OCI-LY7 (cell line): ENCODE results near the gene RCOR3. TPM values are rescaled to one million over a fixed set of nuclear protein-coding genes. Genes with fewer than 3 reads are reported as not detected.
A peak's percentile ranks its signal among the peaks of the same experiment; 100 is the strongest.
"Not testable (repeated sequence)": the region's sequence is repeated elsewhere in the genome, so short reads cannot be mapped to it uniquely, and the experiment has no call there.

Experiments used
- BruUV-seq: library from RNA; stranded (reverse); fragments of 400-500 nt; replicated peaks from 2 replicates; lab custom pipeline; 2021; lab: Mats Ljungman, UMichigan
- CTCF ChIA-PET: fragments of 300-600 bp; sonication (Branson Sonifier 250); formaldehyde crosslinking; loops from one replicate; lab custom pipeline; 2022; ENCODE audit warnings: antibody characterized with exemption; ENCODE audit not compliant: unreplicated experiment; lab: Charles Lee
- POLR2A ChIA-PET: fragments of 300-600 bp; sonication (Branson Sonifier 250); formaldehyde crosslinking; loops from one replicate; lab custom pipeline; 2022; ENCODE audit warnings: antibody characterized with exemption; lab: Charles Lee
- DNase-seq: peaks from one replicate; pipeline ENCODE4 v3.0.0-alpha.2; 2015; ENCODE audit warnings: low spot score
- H2AFZ ChIP-seq: fragments of 200-600 bp; sonication (generic), shearing (Covaris generic); 2 replicates; pipeline ENCODE4 v1.6.1; 2014; ENCODE audit warnings: mild to moderate bottlenecking, antibody characterized with exemption, low read length, moderate library complexity
- H3K27ac ChIP-seq: fragments of 200-600 bp; sonication (generic); 2 replicates; pipeline ENCODE4 v1.5.1; 2014; ENCODE audit warnings: mixed run types, low read depth, mild to moderate bottlenecking, moderate library complexity, low read length, inconsistent platforms; ENCODE audit not compliant: poor library complexity, severe bottlenecking
- H3K36me3 ChIP-seq: fragments of 200-600 bp; sonication (generic); 2 replicates; pipeline ENCODE4 v1.6.1; 2014; ENCODE audit warnings: mild to moderate bottlenecking, antibody characterized with exemption, low read length, moderate library complexity, mixed read lengths; ENCODE audit not compliant: insufficient read depth
- H3K4me1 ChIP-seq: fragments of 200-600 bp; sonication (generic); 2 replicates; pipeline ENCODE4 v1.5.1; 2014; ENCODE audit warnings: mild to moderate bottlenecking, low read length; ENCODE audit not compliant: insufficient read depth, poor library complexity, severe bottlenecking
- H3K4me2 ChIP-seq: fragments of 200-600 bp; sonication (generic); 2 replicates; pipeline ENCODE4 v1.6.1; 2014; ENCODE audit warnings: mild to moderate bottlenecking, low read length
- H3K4me3 ChIP-seq: fragments of 200-600 bp; sonication (generic); 2 replicates; pipeline ENCODE4 v1.5.1; 2014; ENCODE audit warnings: mild to moderate bottlenecking, low read depth, low read length; ENCODE audit not compliant: poor library complexity, severe bottlenecking
- H3K79me2 ChIP-seq: fragments of 200-600 bp; sonication (generic); 2 replicates; pipeline ENCODE4 v1.6.1; 2016; ENCODE audit warnings: low read depth, mild to moderate bottlenecking, low read length, moderate library complexity, mixed read lengths; ENCODE audit not compliant: insufficient read depth
- H3K9me2 ChIP-seq: fragments of 200-600 bp; sonication (generic); 2 replicates; pipeline ENCODE4 v1.6.1; 2016; ENCODE audit warnings: mild to moderate bottlenecking, low read length, mixed read lengths; ENCODE audit not compliant: insufficient read depth
- H3K9me3 ChIP-seq: fragments of 200-600 bp; sonication (generic); 2 replicates; pipeline ENCODE4 v1.6.1; 2014; ENCODE audit warnings: mild to moderate bottlenecking, mixed run types, low read length, mixed read lengths
- H4K20me1 ChIP-seq: fragments of 200-600 bp; sonication (generic); 2 replicates; pipeline ENCODE4 v1.6.1; 2014; ENCODE audit warnings: mild to moderate bottlenecking, antibody characterized with exemption, low read length, moderate library complexity, mixed read lengths; ENCODE audit not compliant: insufficient read depth
- EZH2phosphoT487 ChIP-seq: fragments of 200-600 bp; sonication (generic); IDR thresholded peaks from 2 replicates; pipeline ENCODE4 v1.6.1; 2018; ENCODE audit warnings: low read depth, borderline replicate concordance, mild to moderate bottlenecking, mixed run types, antibody characterized with exemption, low read length, moderate library complexity, mixed read lengths
- intact Hi-C: fragments of 100-400 bp; cut with micrococcal nuclease; formaldehyde crosslinking; loops from one replicate; pipeline ENCODE4 v1.10.0; 2022; ENCODE audit not compliant: unreplicated experiment
- total RNA-seq, 2 experiments: library from RNA; depleted of rRNA in 1 of 2; stranded (reverse); fragments of >200 nt in 1 of 2; shearing (Covaris generic) in 1 of 2; gene quantifications; 2 replicates each; pipeline ENCODE4 v1.2.3, GENCODE V29; 2014 to 2022
- TF ChIP-seq, protein P1 (sequence below): fragments of 200-600 bp; sonication (generic); conservative IDR thresholded peaks from 2 replicates; pipeline ENCODE4 v1.5.1; 2014; ENCODE audit warnings: mild to moderate bottlenecking, antibody characterized with exemption, low read length, moderate library complexity, mixed read lengths

The RCOR3 gene
- total RNA-seq, 2 experiments from 2014 or later, result 34.8 to 62.3 TPM

DNA sequence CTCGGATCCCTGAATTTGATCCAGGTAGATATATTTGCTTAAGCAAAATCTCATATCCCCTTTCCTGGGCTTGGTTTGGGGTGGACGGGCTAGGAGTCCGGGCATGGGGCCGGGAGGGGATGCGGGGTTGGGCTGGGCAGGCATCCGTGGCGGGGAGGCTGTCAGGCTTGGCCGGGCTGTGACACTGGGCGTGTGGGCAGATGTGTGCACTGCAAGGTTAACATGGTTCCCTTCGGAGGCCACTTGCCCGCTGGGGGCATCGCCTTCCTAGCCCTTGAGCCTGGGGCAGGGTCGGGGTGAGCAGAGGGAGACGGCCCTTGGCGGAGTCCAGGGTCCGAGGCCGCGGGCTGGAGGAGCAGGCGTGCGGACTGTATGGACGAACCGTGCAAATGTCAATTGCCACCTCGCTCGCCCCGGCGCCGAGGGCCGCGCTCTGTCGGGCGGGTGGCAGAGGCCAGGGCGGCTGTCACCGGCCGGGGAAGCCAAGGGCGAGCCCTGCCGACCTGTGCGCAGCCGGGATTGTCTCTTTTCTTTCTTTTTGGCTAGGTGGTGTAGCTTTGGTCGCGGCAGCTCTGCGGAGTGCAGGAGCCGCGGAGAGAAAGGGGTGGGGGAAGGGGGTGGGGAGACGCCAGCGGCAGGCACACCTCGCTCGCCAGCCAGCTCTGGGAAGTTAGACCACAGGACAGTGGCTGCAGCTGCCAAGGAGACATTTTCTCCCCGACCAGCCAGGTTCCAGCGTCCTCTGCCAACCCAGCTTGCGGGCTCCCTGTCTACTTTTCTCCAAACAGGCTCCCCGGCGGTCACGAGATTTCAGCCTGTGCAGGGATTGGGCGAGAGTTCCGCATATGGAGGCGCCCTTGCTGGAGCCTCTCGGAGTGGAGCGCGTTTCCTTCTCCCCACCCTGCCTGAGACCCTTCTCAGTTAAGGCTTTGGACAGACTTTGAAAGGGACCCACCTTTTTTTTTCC, 1.3 kb downstream of the RCOR3 start:
- Histone ChIP-seq H3K79me2 (peaks cover 38% of the 10 kb centered on the region), H3K27ac (peak overlapping the region; percentile 96), H3K4me1 (peaks cover 16% of the 10 kb centered on the region), H3K4me2 (peak overlapping the region; percentile 98), H4K20me1 (no peaks in the 10 kb centered on the region), H3K9me3 (no peaks in the 10 kb centered on the region), H3K4me3 (peak overlapping the region; percentile 87), H2AFZ (peak overlapping the region; percentile 82; the same call in 1 of the 2 replicates), H3K9me2 (no peaks in the 10 kb centered on the region), H3K36me3 (peaks cover 28% of the 10 kb centered on the region)
- POLR2A ChIA-PET, result interaction anchor here (0.5 to 2.0 kb wide), 6 partner anchors 10 to 1746 kb away, joined by 3 to 5 read pairs (median 4); no protein-coding TSS in a partner anchor
- intact Hi-C loops, result loop anchor here (2.0 kb wide), 2 partner anchors 66 to 254 kb away; partner anchors contain the start of gene TRAF5
- CTCF ChIA-PET, result no interaction called here
- DNase-seq, result peak; percentile 78
- TF ChIP-seq EZH2phosphoT487, result no peak
- TF ChIP-seq, protein P1, sequence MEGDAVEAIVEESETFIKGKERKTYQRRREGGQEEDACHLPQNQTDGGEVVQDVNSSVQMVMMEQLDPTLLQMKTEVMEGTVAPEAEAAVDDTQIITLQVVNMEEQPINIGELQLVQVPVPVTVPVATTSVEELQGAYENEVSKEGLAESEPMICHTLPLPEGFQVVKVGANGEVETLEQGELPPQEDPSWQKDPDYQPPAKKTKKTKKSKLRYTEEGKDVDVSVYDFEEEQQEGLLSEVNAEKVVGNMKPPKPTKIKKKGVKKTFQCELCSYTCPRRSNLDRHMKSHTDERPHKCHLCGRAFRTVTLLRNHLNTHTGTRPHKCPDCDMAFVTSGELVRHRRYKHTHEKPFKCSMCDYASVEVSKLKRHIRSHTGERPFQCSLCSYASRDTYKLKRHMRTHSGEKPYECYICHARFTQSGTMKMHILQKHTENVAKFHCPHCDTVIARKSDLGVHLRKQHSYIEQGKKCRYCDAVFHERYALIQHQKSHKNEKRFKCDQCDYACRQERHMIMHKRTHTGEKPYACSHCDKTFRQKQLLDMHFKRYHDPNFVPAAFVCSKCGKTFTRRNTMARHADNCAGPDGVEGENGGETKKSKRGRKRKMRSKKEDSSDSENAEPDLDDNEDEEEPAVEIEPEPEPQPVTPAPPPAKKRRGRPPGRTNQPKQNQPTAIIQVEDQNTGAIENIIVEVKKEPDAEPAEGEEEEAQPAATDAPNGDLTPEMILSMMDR, result no peak
- no TSS peak for BruUV-seq

GRCh38 chr1:211261229-211261628, 2.1 kb downstream of the RCOR3 start:
- peak overlapping the region; percentile 96 for H3K27ac ChIP-seq
- TF ChIP-seq, protein P1, result no peak
- TF ChIP-seq EZH2phosphoT487, result no peak
- H3K9me2 ChIP-seq, result no peaks in the 10 kb centered on the region
- H3K36me3 ChIP-seq, result peaks cover 29% of the 10 kb centered on the region
- peak overlapping the region; percentile 98 for H3K4me2 ChIP-seq
- H4K20me1 ChIP-seq, result no peaks in the 10 kb centered on the region
- no peaks in the 10 kb centered on the region for H3K9me3 ChIP-seq
- H3K4me3 ChIP-seq, result peak overlapping the region; percentile 87
- intact Hi-C loops, result loop anchor here (2.0 kb wide), 2 partner anchors 66 to 254 kb away; partner anchors contain the start of gene TRAF5
- ChIA-PET CTCF (no interaction called here), POLR2A (interaction anchor here (0.5 to 2.0 kb wide), 10 partner anchors 10 to 1876 kb away, joined by 3 to 5 read pairs (median 3); no protein-coding TSS in a partner anchor)
- TSS peak; percentile 57 for BruUV-seq
- no peak for DNase-seq
- H3K79me2 ChIP-seq, result peaks cover 43% of the 10 kb centered on the region
- peaks cover 16% of the 10 kb centered on the region for H3K4me1 ChIP-seq
- H2AFZ ChIP-seq, result peak overlapping the region; percentile 82; the same call in 1 of the 2 replicates

DNA sequence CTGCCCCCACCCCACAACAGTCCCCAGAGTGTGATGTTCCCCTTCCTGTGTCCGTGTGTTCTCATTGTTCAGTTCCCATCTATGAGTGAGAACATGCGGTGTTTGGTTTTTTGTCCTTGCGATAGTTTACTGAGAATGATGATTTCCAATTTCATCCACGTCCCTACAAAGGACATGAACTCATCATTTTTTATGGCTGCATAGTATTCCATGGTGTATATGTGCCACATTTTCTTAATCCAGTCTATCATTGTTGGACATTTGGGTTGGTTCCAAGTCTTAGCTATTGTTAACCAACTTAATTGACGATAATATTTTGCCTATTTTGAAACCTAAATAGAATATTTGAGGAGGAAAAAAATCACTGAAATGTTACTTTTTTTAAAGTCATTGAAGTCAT, 3.9 kb downstream of the RCOR3 start:
- H3K9me2 ChIP-seq, CTCF ChIA-PET, DNase-seq, H3K9me3 ChIP-seq, H3K27ac ChIP-seq, H3K4me2 ChIP-seq, BruUV-seq, intact Hi-C loops, H3K4me3 ChIP-seq, H2AFZ ChIP-seq, H4K20me1 ChIP-seq: not testable (repeated sequence)
- Histone ChIP-seq H3K36me3 (peaks cover 46% of the 10 kb centered on the region), H3K79me2 (peaks cover 43% of the 10 kb centered on the region), H3K4me1 (peaks cover 11% of the 10 kb centered on the region)
- POLR2A ChIA-PET, result interaction anchor here (0.6 kb wide), 1 partner anchor 8 kb away, joined by 4 read pairs; no protein-coding TSS in a partner anchor
